ENCODE results near the gene L3MBTL1. TPM values are rescaled to one million over a fixed set of nuclear protein-coding genes. Genes with fewer than 3 reads are reported as not detected.

The L3MBTL1 gene
- total RNA-seq, 2 experiments from 2014 or later = 7.0 to 7.3 TPM

GRCh38 chr20:43506238-43506637 lies 1.3 kb upstream of the L3MBTL1 start:
- no peaks in the 10 kb centered on the region for H3K36me3 Mint-ChIP-seq (ENCODE audit: low read depth)
- ATAC-seq = no peak
- H3K27ac Mint-ChIP-seq = no peak overlapping the region
- H3K9me3 Mint-ChIP-seq = no peaks in the 10 kb centered on the region
- intact Hi-C loops (cut with micrococcal nuclease) = no loop called here
- no peak overlapping the region for H3K4me3 Mint-ChIP-seq
- no peak for TF ChIP-seq CTCF (IDR thresholded peaks at IDR 0.05)
- peaks cover 38% of the 10 kb centered on the region for H3K27me3 Mint-ChIP-seq
- ChIA-PET CTCF (interaction anchor here (1.9 kb wide), 1 partner anchor 32 kb away, joined by 5 read pairs; no protein-coding TSS in a partner anchor), POLR2A (interaction anchor here (0.6 kb wide), 1 partner anchor 1995 kb away, joined by 3 read pairs; no protein-coding TSS in a partner anchor)
- no peaks in the 10 kb centered on the region for H3K4me1 Mint-ChIP-seq (ENCODE audit: low read depth)
- no peak for DNase-seq

GRCh38 chr20:43508106-43508505 lies 609 bp downstream of the L3MBTL1 start:
- H3K27ac Mint-ChIP-seq = no peak overlapping the region
- intact Hi-C loops (cut with micrococcal nuclease) = no loop called here
- no peaks in the 10 kb centered on the region for H3K4me1 Mint-ChIP-seq (ENCODE audit: low read depth)
- H3K27me3 Mint-ChIP-seq = peaks cover 35% of the 10 kb centered on the region
- DNase-seq (no peak), ATAC-seq (no peak)
- CTCF ChIA-PET = no interaction called here
- POLR2A ChIA-PET = interaction anchor here (1.7 kb wide), 1 partner anchor 82 kb away, joined by 4 read pairs; the partner anchor contains the start of gene IFT52
- no peaks in the 10 kb centered on the region for H3K9me3 Mint-ChIP-seq
- H3K4me3 Mint-ChIP-seq = peak overlapping the region; percentile 60
- no peaks in the 10 kb centered on the region for H3K36me3 Mint-ChIP-seq (ENCODE audit: low read depth)
- TF ChIP-seq CTCF (IDR thresholded peaks at IDR 0.05) = no peak

- TF ChIP-seq CTCF (IDR thresholded peaks at IDR 0.05) = no peak
- H3K36me3 Mint-ChIP-seq (ENCODE audit: low read depth) = no peaks in the 10 kb centered on the region
- CTCF ChIA-PET = interaction anchor here (1.8 kb wide), 1 partner anchor 59 kb away, joined by 4 read pairs; no protein-coding TSS in a partner anchor
Measured at GRCh38 chr20:43508604-43509040, 1.1 kb downstream of the L3MBTL1 start.

GRCh38 chr20:43511879-43512278 lies 4.4 kb downstream of the L3MBTL1 start:
- no peak overlapping the region for H3K4me3 Mint-ChIP-seq
- no peak for TF ChIP-seq CTCF (IDR thresholded peaks at IDR 0.05)
- ChIA-PET POLR2A (no interaction called here), CTCF (no interaction called here)
- H3K27me3 Mint-ChIP-seq = peaks cover 17% of the 10 kb centered on the region
- intact Hi-C loops (cut with micrococcal nuclease) = no loop called here
- no peak for ATAC-seq
- peaks cover 9% of the 10 kb centered on the region for H3K4me1 Mint-ChIP-seq (ENCODE audit: low read depth)
- H3K27ac Mint-ChIP-seq = no peak overlapping the region
- no peaks in the 10 kb centered on the region for H3K9me3 Mint-ChIP-seq
- DNase-seq = no peak
- peaks cover 5% of the 10 kb centered on the region for H3K36me3 Mint-ChIP-seq (ENCODE audit: low read depth)

More at GRCh38 chr20:43508604-43509040, 1.1 kb downstream of the L3MBTL1 start:
- Mint-ChIP-seq H3K9me3 (no peaks in the 10 kb centered on the region), H3K4me1 (ENCODE audit: low read depth) (no peaks in the 10 kb centered on the region), H3K27ac (no peak overlapping the region), H3K4me3 (no peak overlapping the region), H3K27me3 (peaks cover 35% of the 10 kb centered on the region)
- POLR2A ChIA-PET = interaction anchor here (0.7 to 1.7 kb wide), 2 partner anchors 52 to 82 kb away, joined by 3 to 4 read pairs; partner anchors contain the start of gene IFT52
- DNase-seq (no peak), ATAC-seq (no peak)
- intact Hi-C loops (cut with micrococcal nuclease) = no loop called here

DNA sequence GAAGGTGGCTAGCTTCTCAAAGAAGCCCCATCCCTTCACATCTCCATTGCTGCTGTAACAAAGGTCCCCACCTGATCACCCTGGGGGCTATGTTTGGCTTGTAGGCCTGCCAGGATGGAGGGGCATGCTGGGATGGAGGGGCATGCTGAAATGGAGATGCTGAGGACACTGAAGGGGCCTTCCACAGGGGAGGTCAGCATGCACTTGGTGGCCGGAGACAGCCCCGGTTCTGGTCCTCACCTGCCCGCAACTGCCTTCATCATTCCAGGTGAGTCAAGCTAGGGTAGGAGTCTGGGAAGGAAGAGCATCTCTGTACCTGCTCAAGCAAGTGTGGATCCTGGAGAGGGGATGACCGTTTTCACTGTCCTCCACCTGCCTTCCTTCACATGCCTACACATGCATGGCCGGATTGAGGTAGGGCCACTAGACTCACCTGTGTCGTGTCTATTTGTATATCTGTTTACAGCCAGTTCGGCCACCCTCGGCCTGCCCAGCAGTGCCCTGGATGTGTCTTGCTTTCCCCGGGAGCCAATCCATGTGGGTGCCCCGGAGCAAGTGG lies 6.0 kb downstream of the L3MBTL1 start:
- no peaks in the 10 kb centered on the region for H3K9me3 Mint-ChIP-seq
- peak overlapping the region; percentile 91 for H3K4me3 Mint-ChIP-seq
- intact Hi-C loops (cut with micrococcal nuclease) = no loop called here
- peaks cover 9% of the 10 kb centered on the region for H3K4me1 Mint-ChIP-seq (ENCODE audit: low read depth)
- ChIA-PET POLR2A (interaction anchor here (3.3 kb wide), 1 partner anchor 56 kb away, joined by 25 read pairs; the partner anchor contains the start of gene SRSF6), CTCF (interaction anchor here (1.9 to 2.8 kb wide), 2 partner anchors 25 to 65 kb away, joined by 6 to 7 read pairs; no protein-coding TSS in a partner anchor)
- no peak for TF ChIP-seq CTCF (IDR thresholded peaks at IDR 0.05)
- no peak for ATAC-seq
- DNase-seq = no peak
- peaks cover 9% of the 10 kb centered on the region for H3K27me3 Mint-ChIP-seq
- peaks cover 5% of the 10 kb centered on the region for H3K36me3 Mint-ChIP-seq (ENCODE audit: low read depth)
- H3K27ac Mint-ChIP-seq = peak overlapping the region; percentile 46

Measured in activated CD8-positive, alpha-beta T cell treated with anti-CD3 and anti-CD28 coated beads for 36 hours (primary cell).